Hematopoietic multipotent progenitor cell treated with erythropoietin and hydrocortisone succinate and interleukin-3 and kit ligand, for 8 days (in vitro differentiated cells): Measurements from ENCODE around the gene TMIGD2.
"Not testable (repeated sequence)": the region's sequence is repeated elsewhere in the genome, so short reads cannot be mapped to it uniquely, and the experiment has no call there.

Source experiments
- DNase-seq: peaks from one replicate; pipeline ENCODE4 v3.0.0-alpha.2; 2015

The TMIGD2 gene

GRCh38 chr19:4295972-4296771 is 6.0 kb downstream of the TMIGD2 start:
- peak; percentile 39 for DNase-seq

- DNase-seq, result no peak
Observed at GRCh38 chr19:4294389-4294788, 7.8 kb downstream of the TMIGD2 start.

- DNase-seq, result no peak
Observed at GRCh38 chr19:4292515-4292914, 9.7 kb downstream of the TMIGD2 start.

- no peak for DNase-seq
Observed at GRCh38 chr19:4291184-4291732, 10.9 kb downstream of the TMIGD2 start.

- no peak for DNase-seq
Observed at GRCh38 chr19:4288091-4288777, 14.0 kb downstream of the TMIGD2 start.

- not testable (repeated sequence) for DNase-seq
Observed at GRCh38 chr19:4286141-4286540, 16.0 kb downstream of the TMIGD2 start.

GRCh38 chr19:4284974-4285373 is 17.2 kb downstream of the TMIGD2 start:
- DNase-seq, result no peak

- DNase-seq, result peak; percentile 14
Observed at GRCh38 chr19:4284176-4284958, 17.8 kb downstream of the TMIGD2 start.

- DNase-seq, result no peak
Observed at GRCh38 chr19:4279530-4280422, 22.4 kb downstream of the TMIGD2 start.

- DNase-seq, result no peak
Observed at GRCh38 chr19:4279267-4279529, 23.0 kb downstream of the TMIGD2 start.

GRCh38 chr19:4278419-4279266 is 23.5 kb downstream of the TMIGD2 start, which contains the start of gene SHD:
SHD (plus strand) TSS chr19:4279266; CDS start chr19:4280064, 798 bp downstream.
- DNase-seq, result no peak

GRCh38 chr19:4278010-4278409 is 24.2 kb downstream of the TMIGD2 start:
- DNase-seq, result no peak

GRCh38 chr19:4277191-4277696 is 24.9 kb downstream of the TMIGD2 start:
- no peak for DNase-seq

- not testable (repeated sequence) for DNase-seq
Observed at GRCh38 chr19:4274321-4274686, 27.9 kb downstream of the TMIGD2 start.

- DNase-seq, result no peak
Observed at GRCh38 chr19:4272894-4273293, 29.3 kb downstream of the TMIGD2 start.

- DNase-seq, result no peak
Observed at GRCh38 chr19:4268816-4269430, 33.3 kb downstream of the TMIGD2 start.

GRCh38 chr19:4267901-4268815 is 34.0 kb downstream of the TMIGD2 start:
- no peak for DNase-seq

- peak; percentile 84 for DNase-seq
Observed at GRCh38 chr19:4267101-4267900, 34.9 kb downstream of the TMIGD2 start.
